ENCODE measurements around the gene YY1. TPM values are rescaled to one million over a fixed set of nuclear protein-coding genes. Genes with fewer than 3 reads are reported as not detected.

The YY1 gene
- total and polyA plus RNA-seq, 2 of the 4 experiments (the other 2 are of a cell fraction): 21.7 to 29.9 TPM

- ChIA-PET POLR2A (ENCODE audit: unreplicated experiment) (no interaction called here), CTCF (interaction anchor here (0.7 to 1.4 kb wide), 2 partner anchors 41 to 74 kb away, joined by 3 to 4 read pairs; no protein-coding TSS in a partner anchor)
- Histone ChIP-seq H3K27me3 (ENCODE audit: control insufficient read depth, insufficient read depth, low read length) (no peaks in the 10 kb centered on the region), H2BK120ac (ENCODE audit: low read depth, low read length) (no peak overlapping the region), H3K36me3 (ENCODE audit: control insufficient read depth, insufficient read depth, low read length) (peaks cover 15% of the 10 kb centered on the region; the same call in 1 of the 2 replicates), H3K14ac (replicated peaks; ENCODE audit: low read depth, low read length) (no peak overlapping the region), H3K9me3 (ENCODE audit: control insufficient read depth, insufficient read depth, low read length) (no peaks in the 10 kb centered on the region), H3K4me3 (ENCODE audit: insufficient read depth, low read depth, low read length) (no peak overlapping the region), H3K4ac (ENCODE audit: low read depth, low read length) (no peak overlapping the region), H3K4me2 (ENCODE audit: low read depth, low read length) (no peak overlapping the region), H4K8ac (ENCODE audit: low read depth in 2 of 2, low read length in 2 of 2) (no peak overlapping the region), H4K5ac (ENCODE audit: low read depth, low read length) (no peak overlapping the region), H3K27ac (ENCODE audit: insufficient read depth, low read length) (no peak overlapping the region), H2BK20ac (ENCODE audit: low read depth, low read length) (no peak overlapping the region), H3K4me1 (ENCODE audit: control insufficient read depth, insufficient read depth, low read length) (peaks cover 13% of the 10 kb centered on the region; the same call in 1 of the 2 replicates), H2BK15ac (ENCODE audit: low read depth, low read length) (no peak overlapping the region), H3K56ac (ENCODE audit: extremely low read depth, insufficient read depth, low read length) (no peak overlapping the region), H2AFZ (replicated peaks; ENCODE audit: low read length, poor library complexity) (no peak overlapping the region), H2BK5ac (ENCODE audit: low read depth, low read length, poor library complexity, severe bottlenecking) (no peak overlapping the region), H4K91ac (ENCODE audit: insufficient read depth, low read depth, low read length) (no peak overlapping the region), H3K9me1 (ENCODE audit: insufficient read depth, low read length) (peaks cover 4% of the 10 kb centered on the region), H3K23ac (ENCODE audit: low read depth, low read length) (no peak overlapping the region), H3K9ac (ENCODE audit: low read depth, low read length) (no peak overlapping the region), H3K18ac (ENCODE audit: low read depth, low read length) (no peak overlapping the region), H2AK9ac (replicated peaks; ENCODE audit: low read depth, low read length, poor library complexity) (no peak overlapping the region), H2AK5ac (ENCODE audit: low read depth, low read length) (no peak overlapping the region), H3K79me1 (ENCODE audit: low read depth in 1 of 2, low read length in 2 of 2) (peaks cover 20 to 82% of the 10 kb centered on the region in 2 experiments), H4K20me1 (ENCODE audit: insufficient read depth, low read length) (peaks cover 50% of the 10 kb centered on the region)
- ATAC-seq (ENCODE audit: low read depth): no peak
- intact Hi-C loops (cut with micrococcal nuclease) (no loop called here), in situ Hi-C loops (cut with MboI; ENCODE audit: low sequenced_read_pairs) (no loop called here), dilution Hi-C loops (cut with HindIII; ENCODE audit: low sequenced_read_pairs, unreplicated experiment) (no loop called here)
- no TSS peak for BruUV-seq (replicated peaks)
- WGBS, 2 experiments (ENCODE audit: extremely low coverage in 2 of 2, insufficient read length in 1 of 2): 37% methylated on average over 2 of the region's 8 CpGs; no CpG with 5 or more reads in 1 of the 2 experiments
- no peak for DNase-seq
- peak; percentile 36 for TF ChIP-seq RAD21 (IDR thresholded peaks at IDR 0.05; ENCODE audit: low read length)
- TF ChIP-seq CTCF (conservative IDR thresholded peaks at IDR 0.05; ENCODE audit: low read depth, low read length): peak; percentile 61
- TF ChIP-seq SMC3 (IDR thresholded peaks at IDR 0.05; ENCODE audit: low read depth, low read length): peak; percentile 40; the same call in 1 of the 2 replicates
- TF ChIP-seq MXI1 (IDR thresholded peaks at IDR 0.05; ENCODE audit: borderline replicate concordance, low read depth, low read length): no peak
These were observed 64.2 kb downstream of the YY1 start for GRCh38 chr14:100303179-100303578.
